Bronchial epithelial cell (primary cell): ENCODE data around the gene PPTC7. TPM values are rescaled to one million over a fixed set of nuclear protein-coding genes. Genes with fewer than 3 reads are reported as not detected.

ENCODE experiments used
- DNase-seq: peaks from one replicate; pipeline ENCODE4 v3.0.0-alpha.2; 2010; ENCODE audit warnings: low read depth
- FAIRE-seq: peaks from 2 replicates; lab custom pipeline; 2011; peaks lifted over from hg19 to GRCh38; lab: Jason Lieb, UNC
- H3K27me3 ChIP-seq: 2 replicates; pipeline ENCODE4 v1.5.1; 2011; ENCODE audit warnings: low read length; ENCODE audit not compliant: control insufficient read depth, insufficient read depth
- H3K36me3 ChIP-seq: 2 replicates; pipeline ENCODE4 v1.5.1; 2011; ENCODE audit warnings: low read length; ENCODE audit not compliant: control insufficient read depth, insufficient read depth
- H3K4me3 ChIP-seq: 2 replicates; pipeline ENCODE4 v1.5.1; 2011; ENCODE audit warnings: mild to moderate bottlenecking, low read depth, low read length, control low read depth
- CTCF ChIP-seq: IDR thresholded peaks from 2 replicates; pipeline ENCODE4 v1.5.1; 2011; ENCODE audit warnings: mild to moderate bottlenecking, moderate library complexity, low read length, control low read depth, inconsistent platforms; ENCODE audit not compliant: insufficient read depth, severe bottlenecking
- total RNA-seq: library from RNA; depleted of rRNA; stranded (reverse); fragments of >200 nt; gene quantifications from 2 replicates; pipeline ENCODE4 v1.2.1, GENCODE V29; 2014

Gene PPTC7
- total RNA-seq = 8.7 and 10.8 TPM in 2 replicates

- no peaks in the 10 kb centered on the region for H3K36me3 ChIP-seq
- FAIRE-seq (no peak), DNase-seq (peak; percentile 88)
- no peaks in the 10 kb centered on the region for H3K27me3 ChIP-seq
- peak within 1 kb of the TSS; percentile 79 for H3K4me3 ChIP-seq
- TF ChIP-seq CTCF = no peak
Measured at GRCh38 chr12:110583137-110584059, at the start of gene PPTC7. TSS of gene PPTC7 (minus strand) at chr12:110583318. CDS start at chr12:110583031, 287 bp downstream.

DNA sequence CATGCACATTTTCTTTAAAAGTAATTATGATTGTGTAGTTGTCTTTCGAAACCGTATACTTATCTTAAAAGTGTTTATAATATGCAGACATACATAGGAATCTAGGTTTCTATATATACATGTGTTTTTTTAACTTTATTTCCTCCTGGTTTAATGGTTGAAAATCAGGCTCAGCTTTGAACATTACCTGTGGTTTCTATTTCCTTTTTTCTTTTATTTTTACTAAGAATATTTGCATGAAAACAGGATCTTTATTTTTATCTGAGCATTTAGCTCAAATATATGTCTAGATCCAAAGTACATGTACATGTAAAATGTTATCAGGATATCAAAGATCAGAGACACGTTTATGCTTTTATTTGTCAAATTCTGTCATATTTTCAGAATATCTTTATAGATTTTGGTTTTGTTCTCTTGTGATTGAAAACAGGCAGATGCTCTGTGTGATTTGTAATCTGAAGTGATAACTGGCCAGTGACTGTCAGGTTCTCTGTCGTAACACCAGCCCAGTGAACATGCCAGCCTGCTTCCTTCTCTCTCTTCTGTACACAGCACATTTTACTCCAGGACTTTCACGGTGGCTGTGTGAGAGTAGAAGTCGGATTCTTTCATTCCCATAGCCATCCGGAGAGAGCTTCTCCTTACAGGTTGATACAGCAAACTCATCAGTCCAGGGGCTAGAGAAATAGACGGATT is 44.5 kb upstream of the PPTC7 start:
- Histone ChIP-seq H3K27me3 (no peaks in the 10 kb centered on the region), H3K4me3 (no peak overlapping the region), H3K36me3 (no peaks in the 10 kb centered on the region)
- FAIRE-seq (no peak), DNase-seq (no peak)
- no peak for TF ChIP-seq CTCF

- no peak for TF ChIP-seq CTCF
- Histone ChIP-seq H3K27me3 (no peaks in the 10 kb centered on the region), H3K36me3 (no peaks in the 10 kb centered on the region), H3K4me3 (no peak overlapping the region)
- DNase-seq = no peak
- FAIRE-seq = no peak
Measured at GRCh38 chr12:110622582-110622981, 39.5 kb upstream of the PPTC7 start.

DNA sequence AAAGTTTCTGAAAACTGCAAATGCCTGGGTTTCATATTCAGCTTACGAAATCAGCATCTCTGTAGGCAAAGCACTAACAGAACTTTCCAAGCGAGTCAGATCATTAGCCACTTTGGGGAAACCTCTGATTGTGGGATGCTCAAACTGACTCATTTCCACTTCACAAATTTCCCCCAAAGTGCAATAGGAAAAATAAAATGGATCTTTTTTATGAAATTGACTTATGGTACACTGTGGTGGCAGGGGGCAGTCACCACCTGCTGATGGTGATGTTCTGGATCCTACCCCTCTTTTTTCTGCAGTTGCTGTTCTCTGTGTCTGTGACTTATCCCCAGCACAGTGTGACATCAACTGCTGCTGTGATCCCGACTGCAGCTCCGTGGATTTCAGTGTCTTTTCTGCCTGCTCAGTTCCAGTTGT is 36.4 kb upstream of the PPTC7 start:
- Histone ChIP-seq H3K36me3 (no peaks in the 10 kb centered on the region), H3K27me3 (no peaks in the 10 kb centered on the region), H3K4me3 (no peak overlapping the region)
- no peak for DNase-seq
- no peak for TF ChIP-seq CTCF
- no peak for FAIRE-seq

DNA sequence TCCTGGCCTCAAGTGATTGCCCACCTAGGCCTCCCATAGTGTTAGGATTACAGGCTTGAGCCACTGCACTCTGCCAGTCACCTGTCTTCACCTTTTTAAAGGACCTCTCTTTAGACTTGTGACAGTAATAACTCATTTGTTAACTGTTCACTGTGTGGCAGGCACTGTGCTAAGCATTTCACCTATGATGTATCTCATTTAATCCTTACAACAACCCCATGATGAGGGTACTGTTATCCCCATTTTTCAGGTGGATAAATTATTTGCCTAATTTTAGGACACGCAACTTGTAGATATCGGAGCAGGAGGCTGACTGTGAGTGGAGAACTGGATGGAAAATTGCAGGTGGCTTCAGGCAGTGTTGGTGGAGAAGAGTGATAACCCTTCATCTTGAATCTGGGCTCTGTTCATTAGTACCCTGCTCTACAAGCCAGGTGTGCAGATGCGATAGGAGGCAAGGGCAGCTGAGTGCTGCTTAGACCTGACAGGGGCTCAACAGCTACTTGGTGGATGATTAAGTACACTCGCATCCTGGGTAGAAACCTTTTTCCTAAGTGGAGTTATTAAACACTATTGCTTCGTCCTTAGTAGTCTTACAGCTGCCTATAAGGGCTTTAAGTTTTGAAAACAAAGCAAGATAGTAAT is 33.5 kb upstream of the PPTC7 start:
- no peak for TF ChIP-seq CTCF
- FAIRE-seq = no peak

More for the DNA sequence above, 33.5 kb upstream of the PPTC7 start:
- Histone ChIP-seq H3K4me3 (no peak overlapping the region), H3K27me3 (no peaks in the 10 kb centered on the region), H3K36me3 (no peaks in the 10 kb centered on the region)
- no peak for DNase-seq
